Measurements from ENCODE around the gene SIK2. TPM values are rescaled to one million over a fixed set of nuclear protein-coding genes. Genes with fewer than 3 reads are reported as not detected.

SIK2 gene
- total and polyA plus RNA-seq, 2 donors (not counting 3 experiments of a cell fraction or from before 2014, with no cell fraction given) = 14.6 to 17.1 TPM

- no peaks in the 10 kb centered on the region for H3K9me1 ChIP-seq (replicated peaks; ENCODE audit: control insufficient read depth, extremely low read depth, insufficient read depth, low read length)
- no TSS peak for BruUV-seq (replicated peaks)
- H3K9me3 ChIP-seq (replicated peaks; ENCODE audit: control insufficient read depth, insufficient read depth, low read length) = no peaks in the 10 kb centered on the region
- H3K79me2 ChIP-seq (ENCODE audit: control insufficient read depth, insufficient read depth, low read length) = no peaks in the 10 kb centered on the region
- FAIRE-seq (no peak), DNase-seq (ENCODE audit: low read depth, low spot score) (peak; percentile 55)
- no peak overlapping the region for H3K27ac ChIP-seq (ENCODE audit: insufficient read depth, low read depth, low read length)
- CTCF ChIA-PET = no interaction called here
- H3K9ac ChIP-seq (replicated peaks; ENCODE audit: extremely low read depth, insufficient read depth, low read length) = no peak overlapping the region
- H4K20me1 ChIP-seq (replicated peaks; ENCODE audit: control insufficient read depth, extremely low read depth, insufficient read depth, low read length) = no peaks in the 10 kb centered on the region
- H3K27me3 ChIP-seq (ENCODE audit: control insufficient read depth in 2 of 2, insufficient read depth in 2 of 2, low read length in 2 of 2) = no peaks in the 10 kb centered on the region
- H3K4me2 ChIP-seq (ENCODE audit: insufficient read depth, low read length) = no peak overlapping the region
- H3K36me3 ChIP-seq (ENCODE audit: control insufficient read depth in 2 of 2, extremely low read depth in 1 of 2, insufficient read depth in 2 of 2, low read length in 2 of 2) = no peaks in the 10 kb centered on the region
- intact Hi-C loops (cut with micrococcal nuclease) = no loop called here
- H2AFZ ChIP-seq (ENCODE audit: low read depth, low read length) = no peak overlapping the region
- POLR2A ChIA-PET = no interaction called here
- dilution Hi-C loops (cut with MboI; ENCODE audit: extremely low pct_ligation_motif_present, low sequenced_read_pairs) = no loop called here
- H3K4me3 ChIP-seq (replicated peaks in 1 of 3; ENCODE audit: insufficient read depth in 1 of 3, low read depth in 1 of 3, low read length in 3 of 3) = no peak overlapping the region
- no peak for TF ChIP-seq MYC (IDR thresholded peaks at IDR 0.05; ENCODE audit: low read depth, low read length)
- TF ChIP-seq POLR2A (IDR thresholded peaks at IDR 0.05; ENCODE audit: low read depth, low read length) = no peak
- no peak for TF ChIP-seq GATA2 (IDR thresholded peaks at IDR 0.05; ENCODE audit: insufficient read depth, insufficient read length, low read depth, low read length)
- TF ChIP-seq MAX (IDR thresholded peaks at IDR 0.05; ENCODE audit: insufficient read depth, insufficient read length) = no peak
- TF ChIP-seq JUN (IDR thresholded peaks at IDR 0.05; ENCODE audit: borderline replicate concordance, insufficient read depth, insufficient read length, low read depth) = no peak
- no peak for TF ChIP-seq EZH2 (IDR thresholded peaks at IDR 0.05; ENCODE audit: borderline replicate concordance, low read depth, low read length, severe bottlenecking)
- no peak for TF ChIP-seq CTCF (IDR thresholded peaks at IDR 0.05; ENCODE audit: extremely low read depth in 1 of 2, insufficient read depth in 1 of 2, low read depth in 1 of 2, low read length in 2 of 2)
- TF ChIP-seq FOS (IDR thresholded peaks at IDR 0.05; ENCODE audit: borderline replicate concordance, insufficient read depth, low read length) = no peak
- no peak for TF ChIP-seq POLR2AphosphoS5 (IDR thresholded peaks at IDR 0.05; ENCODE audit: insufficient read depth, low read depth, low read length)
- peaks cover 5% of the 10 kb centered on the region for H3K4me1 ChIP-seq (ENCODE audit: control insufficient read depth, extremely low read depth, insufficient read depth, low read length)
Observed at GRCh38 chr11:111665777-111666176, 63.5 kb downstream of the SIK2 start.
